Activated naive CD4-positive, alpha-beta T cell treated with anti-CD3 and anti-CD28 coated beads, Interleukin-2, amount 10 ng/mL, durations not matched to agents 7 days and 5 days (primary cell): ENCODE measurements around the gene PRPF18.
A peak's percentile ranks its signal among the peaks of the same experiment; 100 is the strongest.
"Not testable (repeated sequence)": the region's sequence is repeated elsewhere in the genome, so short reads cannot be mapped to it uniquely, and the experiment has no call there.

Source experiments
- CTCF ChIA-PET: fragments of 350-600 bp; sonication (Branson Sonifier 250); formaldehyde crosslinking; loops from one replicate; lab custom pipeline; 2021; ENCODE audit warnings: antibody characterized with exemption; lab: Charles Lee
- DNase-seq: peaks from one replicate; pipeline ENCODE4 v3.0.0-alpha.2; 2020
- H3K27ac Mint-ChIP-seq: one replicate; pipeline ENCODE4 v1.8.0; 2021; ENCODE audit warnings: mild to moderate bottlenecking, moderate library complexity, mixed read lengths
- H3K27me3 Mint-ChIP-seq: one replicate; pipeline ENCODE4 v1.8.0; 2021; ENCODE audit warnings: mild to moderate bottlenecking, mixed read lengths
- H3K36me3 Mint-ChIP-seq: one replicate; pipeline ENCODE4 v1.8.0; 2021; ENCODE audit warnings: mixed read lengths
- H3K4me1 Mint-ChIP-seq: one replicate; pipeline ENCODE4 v1.8.0; 2021; ENCODE audit warnings: mixed read lengths
- H3K4me3 Mint-ChIP-seq: one replicate; pipeline ENCODE4 v1.8.0; 2021; ENCODE audit warnings: mild to moderate bottlenecking, moderate library complexity, mixed read lengths
- H3K9me3 Mint-ChIP-seq: one replicate; pipeline ENCODE4 v1.8.0; 2021; ENCODE audit warnings: mixed read lengths

The PRPF18 gene

GRCh38 chr10:13586676-13587355 lies at the start of gene PRPF18:
PRPF18 (plus strand) TSS chr10:13586965; CDS start chr10:13587087, 122 bp downstream.
- peak; percentile 96 for DNase-seq
- Mint-ChIP-seq H3K4me3 (peak within 1 kb of the TSS; percentile 100), H3K9me3 (no peaks in the 10 kb centered on the region), H3K36me3 (peaks cover 8% of the 10 kb centered on the region), H3K27me3 (peaks cover 24% of the 10 kb centered on the region), H3K4me1 (peaks cover 38% of the 10 kb centered on the region), H3K27ac (peak within 1 kb of the TSS; percentile 96)
- CTCF ChIA-PET, result interaction anchor here (0.9 to 1.8 kb wide), 3 partner anchors 50 to 215 kb away, joined by 3 to 5 read pairs (median 4); no protein-coding TSS in a partner anchor

DNA sequence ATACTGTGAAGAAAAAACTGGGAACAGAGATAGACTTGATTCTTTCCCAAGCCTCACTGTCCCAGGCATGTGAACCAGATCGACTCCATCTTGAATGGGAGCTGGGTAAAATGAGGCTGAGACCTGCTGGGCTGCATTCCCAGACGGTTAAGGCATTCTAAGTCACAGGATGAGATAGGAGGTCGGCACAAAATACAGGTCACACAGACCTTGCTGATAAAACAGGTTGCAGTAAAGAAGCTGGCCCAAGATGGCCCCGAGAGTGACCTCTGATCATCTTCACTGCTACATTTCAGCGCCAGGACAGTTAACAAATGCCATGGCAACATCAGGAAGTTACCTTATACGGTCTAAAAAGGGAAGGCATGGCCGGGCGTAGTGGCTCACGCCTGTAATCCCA lies 48.8 kb upstream of the PRPF18 start:
- CTCF ChIA-PET, result interaction anchor here (0.6 to 1.8 kb wide), 3 partner anchors 165 to 962 kb away, joined by 3 to 13 read pairs (median 4); no protein-coding TSS in a partner anchor
- not testable (repeated sequence) for H3K9me3 Mint-ChIP-seq, H3K36me3 Mint-ChIP-seq, H3K4me1 Mint-ChIP-seq, DNase-seq, H3K4me3 Mint-ChIP-seq, H3K27ac Mint-ChIP-seq
- peaks cover 30% of the 10 kb centered on the region for H3K27me3 Mint-ChIP-seq

DNA sequence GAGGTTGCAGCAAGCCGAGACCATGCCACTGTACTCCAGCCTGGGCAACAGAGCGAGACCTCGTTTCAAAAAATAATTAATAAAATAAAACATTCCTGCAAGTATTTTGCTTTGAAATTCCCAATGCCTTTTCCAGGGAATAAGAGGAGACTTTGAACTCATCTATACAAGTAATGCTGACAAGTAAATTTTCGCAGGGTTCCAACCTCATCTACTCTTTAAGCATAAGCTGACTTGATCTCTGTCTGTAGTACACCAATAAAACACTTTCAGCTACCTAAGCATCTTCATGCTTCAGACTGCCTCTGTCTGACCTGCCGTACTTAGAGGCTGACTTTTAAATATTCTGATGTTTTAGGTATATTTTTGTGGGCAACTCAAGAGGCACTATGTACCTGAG lies 44.2 kb upstream of the PRPF18 start:
- H3K4me3 Mint-ChIP-seq, result no peak overlapping the region
- no peaks in the 10 kb centered on the region for H3K9me3 Mint-ChIP-seq
- no peaks in the 10 kb centered on the region for H3K36me3 Mint-ChIP-seq
- no peak overlapping the region for H3K27ac Mint-ChIP-seq
- DNase-seq, result no peak
- H3K27me3 Mint-ChIP-seq, result peaks cover 30% of the 10 kb centered on the region
- CTCF ChIA-PET, result no interaction called here
- H3K4me1 Mint-ChIP-seq, result no peaks in the 10 kb centered on the region

- Mint-ChIP-seq H3K27me3 (peaks cover 19% of the 10 kb centered on the region), H3K36me3 (no peaks in the 10 kb centered on the region), H3K4me1 (no peaks in the 10 kb centered on the region), H3K9me3 (peaks cover 8% of the 10 kb centered on the region), H3K27ac (no peak overlapping the region), H3K4me3 (no peak overlapping the region)
- CTCF ChIA-PET, result no interaction called here
- no peak for DNase-seq
These were observed 36.0 kb upstream of the PRPF18 start for GRCh38 chr10:13550802-13551201.

DNA sequence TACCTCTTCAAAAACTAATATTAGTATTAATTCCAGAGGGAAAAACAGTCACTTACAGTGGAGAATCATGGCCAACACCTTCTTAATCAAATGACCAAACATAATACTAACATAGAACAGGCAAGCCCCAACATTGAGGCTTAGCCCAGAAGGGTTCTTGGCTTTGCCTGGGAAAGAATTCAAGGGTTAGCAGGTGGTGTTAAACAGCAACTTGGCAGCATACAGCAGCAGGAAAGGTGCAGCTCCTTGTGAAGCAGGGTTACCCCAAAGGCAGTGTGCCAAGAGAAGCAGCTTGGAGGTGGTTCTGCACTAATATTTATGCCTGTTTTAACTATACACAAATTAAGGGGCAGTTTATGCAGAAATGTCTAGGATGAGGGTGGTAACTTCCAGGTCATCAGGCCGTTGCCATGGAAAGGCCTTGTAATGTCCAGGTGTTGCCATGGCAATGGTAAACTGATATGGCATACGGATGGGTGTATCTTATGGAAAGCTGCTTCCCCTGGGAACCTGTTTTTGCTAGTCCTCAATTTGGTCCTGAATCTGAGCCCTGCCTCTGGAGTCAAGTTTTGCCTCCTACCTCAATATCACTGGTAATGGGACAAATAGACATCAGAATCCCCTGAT lies 30.8 kb upstream of the PRPF18 start:
- H3K27ac Mint-ChIP-seq, result no peak overlapping the region
- no peak overlapping the region for H3K4me3 Mint-ChIP-seq
- H3K9me3 Mint-ChIP-seq, result peaks cover 2% of the 10 kb centered on the region
- no peaks in the 10 kb centered on the region for H3K27me3 Mint-ChIP-seq
- no peak for DNase-seq
- no peaks in the 10 kb centered on the region for H3K36me3 Mint-ChIP-seq
- H3K4me1 Mint-ChIP-seq, result peaks cover 2% of the 10 kb centered on the region
- CTCF ChIA-PET, result no interaction called here

DNA sequence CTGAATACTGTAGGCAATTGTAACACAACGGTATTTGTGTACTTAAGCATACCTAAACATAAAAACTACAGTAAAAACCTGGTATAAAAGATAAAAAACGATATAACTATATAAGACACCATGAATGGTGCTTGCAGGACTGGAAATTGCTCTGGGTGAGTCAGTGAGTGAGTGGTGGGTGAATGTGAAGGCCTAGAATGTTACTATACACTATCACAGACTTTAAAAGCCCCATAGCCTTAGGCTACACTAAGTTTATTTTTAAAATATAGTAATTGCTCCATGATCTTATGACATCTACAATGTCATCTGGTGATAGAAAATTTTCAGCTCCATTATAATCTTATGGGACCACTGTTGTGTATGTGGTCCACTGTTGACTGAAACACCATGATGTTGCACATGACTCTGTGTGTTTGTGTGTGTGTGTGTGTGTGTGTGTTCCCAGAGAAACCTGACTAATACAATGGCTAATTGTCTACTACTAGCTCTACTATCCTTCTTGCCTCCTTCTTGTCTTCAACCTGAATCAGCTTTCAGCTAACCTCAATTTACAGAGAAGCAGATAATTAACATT lies 27.6 kb upstream of the PRPF18 start:
- H3K4me3 Mint-ChIP-seq, result no peak overlapping the region
- H3K9me3 Mint-ChIP-seq, result no peaks in the 10 kb centered on the region
- no peak overlapping the region for H3K27ac Mint-ChIP-seq
- H3K4me1 Mint-ChIP-seq, result peaks cover 2% of the 10 kb centered on the region
- H3K27me3 Mint-ChIP-seq, result no peaks in the 10 kb centered on the region
- CTCF ChIA-PET, result no interaction called here
- DNase-seq, result no peak
- H3K36me3 Mint-ChIP-seq, result no peaks in the 10 kb centered on the region

DNA sequence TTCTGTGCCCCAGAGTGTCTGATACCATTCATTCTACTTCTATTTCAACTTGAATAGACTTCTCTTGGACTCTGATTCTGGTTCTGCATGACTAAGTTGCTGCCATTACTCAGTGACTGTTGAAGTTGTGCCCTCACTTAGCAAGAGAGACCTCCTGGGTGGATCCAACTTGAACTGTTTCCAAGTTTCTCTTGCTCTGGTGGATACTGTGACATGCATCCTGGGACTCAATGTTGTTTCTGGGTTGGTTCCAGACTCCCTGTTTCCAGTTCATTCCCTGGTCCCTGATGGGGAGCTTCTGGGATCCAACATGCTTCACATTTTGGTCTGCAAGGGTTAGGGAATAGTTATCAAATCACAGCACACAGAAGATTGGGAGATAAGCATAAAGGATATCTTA lies 26.2 kb upstream of the PRPF18 start:
- Mint-ChIP-seq H3K36me3 (no peaks in the 10 kb centered on the region), H3K27me3 (no peaks in the 10 kb centered on the region), H3K9me3 (no peaks in the 10 kb centered on the region), H3K4me3 (no peak overlapping the region), H3K27ac (no peak overlapping the region), H3K4me1 (peaks cover 2% of the 10 kb centered on the region)
- CTCF ChIA-PET, result no interaction called here
- no peak for DNase-seq

- CTCF ChIA-PET, result no interaction called here
- Mint-ChIP-seq H3K27me3 (no peaks in the 10 kb centered on the region), H3K27ac (no peak overlapping the region), H3K4me3 (no peak overlapping the region), H3K36me3 (no peaks in the 10 kb centered on the region), H3K4me1 (no peaks in the 10 kb centered on the region), H3K9me3 (no peaks in the 10 kb centered on the region)
- no peak for DNase-seq
These were observed 23.0 kb upstream of the PRPF18 start for GRCh38 chr10:13563481-13564445.

DNA sequence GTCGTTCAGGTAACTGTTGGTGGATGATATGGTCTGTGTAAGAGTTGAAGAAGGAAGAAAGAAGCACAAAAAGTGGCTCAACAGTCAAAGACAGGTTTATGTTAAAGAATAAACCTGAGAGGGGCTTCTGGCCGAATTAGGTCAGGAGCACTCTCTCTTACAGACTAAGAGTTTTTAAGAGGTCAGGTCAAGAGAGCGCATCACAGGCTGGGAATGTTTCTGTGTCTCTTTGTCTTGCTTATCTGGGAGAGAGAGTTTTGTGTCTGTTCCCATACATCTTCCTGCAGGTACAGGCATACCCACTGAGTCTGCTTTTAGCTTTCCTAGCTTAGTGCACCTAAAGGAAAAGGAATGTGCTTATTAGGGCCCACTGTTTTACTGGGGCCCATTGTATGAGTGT lies 22.2 kb upstream of the PRPF18 start:
- DNase-seq, result no peak
- Mint-ChIP-seq H3K4me3 (no peak overlapping the region), H3K9me3 (no peaks in the 10 kb centered on the region), H3K36me3 (no peaks in the 10 kb centered on the region), H3K27ac (no peak overlapping the region), H3K4me1 (no peaks in the 10 kb centered on the region), H3K27me3 (no peaks in the 10 kb centered on the region)
- CTCF ChIA-PET, result no interaction called here

DNA sequence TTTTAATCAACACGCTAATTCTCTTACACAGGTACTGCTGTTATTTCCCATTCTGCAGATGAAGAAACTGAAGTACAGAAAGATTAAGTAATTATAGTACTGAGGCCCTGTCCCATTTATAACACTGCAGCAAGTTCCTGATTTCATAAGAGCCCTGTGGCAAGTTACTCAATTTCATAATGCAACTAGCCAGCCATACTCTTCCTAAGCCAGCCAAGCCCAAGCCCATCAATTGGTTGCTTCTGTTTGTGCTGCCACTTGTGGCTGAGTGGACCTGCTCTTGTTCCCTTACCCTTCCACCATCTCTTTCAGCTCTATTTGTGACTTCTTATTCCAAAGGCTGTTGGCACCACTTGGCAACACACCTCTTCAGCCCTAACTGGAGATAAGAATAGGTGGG lies 19.7 kb upstream of the PRPF18 start:
- H3K4me3 Mint-ChIP-seq, result no peak overlapping the region
- DNase-seq, result no peak
- H3K27ac Mint-ChIP-seq, result no peak overlapping the region
- no peaks in the 10 kb centered on the region for H3K4me1 Mint-ChIP-seq
- CTCF ChIA-PET, result no interaction called here
- H3K27me3 Mint-ChIP-seq, result peaks cover 5% of the 10 kb centered on the region
- no peaks in the 10 kb centered on the region for H3K9me3 Mint-ChIP-seq
- H3K36me3 Mint-ChIP-seq, result no peaks in the 10 kb centered on the region

DNA sequence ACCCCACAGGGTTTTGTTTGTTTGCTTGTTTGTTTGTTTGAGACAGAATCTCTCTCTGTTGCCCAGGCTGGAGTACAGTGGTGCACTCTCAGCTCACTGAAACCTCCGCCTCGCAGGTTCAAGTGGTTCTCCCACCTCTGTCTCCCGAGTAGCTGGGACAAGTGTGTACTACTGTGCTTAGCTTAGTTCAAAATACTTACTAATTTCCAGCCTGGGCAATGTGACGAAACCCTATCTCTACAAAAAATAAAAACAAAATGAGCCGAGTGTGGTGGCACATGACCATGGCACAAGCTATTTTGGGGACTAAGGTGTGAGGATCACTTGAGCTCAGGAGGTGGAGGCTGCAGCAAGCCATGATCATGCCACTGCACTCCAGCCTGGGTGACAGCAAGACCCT lies 15.2 kb upstream of the PRPF18 start:
- CTCF ChIA-PET, result no interaction called here
- Mint-ChIP-seq H3K27me3 (peaks cover 17% of the 10 kb centered on the region), H3K27ac (no peak overlapping the region)

DNA sequence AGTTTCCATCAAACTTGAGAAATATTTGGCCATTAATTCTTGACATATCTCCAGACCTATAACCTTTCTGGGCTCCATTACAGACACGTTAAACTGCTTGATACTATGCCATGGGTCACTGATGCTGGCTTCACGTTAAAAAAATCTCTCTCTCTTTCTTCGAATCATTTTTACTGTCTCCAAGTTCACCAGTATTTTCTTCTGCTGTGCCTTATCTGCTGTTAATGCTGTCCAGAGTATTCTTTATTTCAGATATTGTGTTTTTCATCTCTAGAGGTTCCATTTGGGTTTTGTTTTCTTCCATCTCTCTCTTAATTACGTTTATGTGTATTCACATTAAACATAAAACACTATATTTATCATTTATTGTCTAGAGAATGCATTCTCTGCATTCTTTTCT lies 12.8 kb upstream of the PRPF18 start:
- peaks cover 21% of the 10 kb centered on the region for H3K27me3 Mint-ChIP-seq
- DNase-seq, result no peak
- H3K9me3 Mint-ChIP-seq, result no peaks in the 10 kb centered on the region
- no peak overlapping the region for H3K4me3 Mint-ChIP-seq
- no peaks in the 10 kb centered on the region for H3K4me1 Mint-ChIP-seq
- no peaks in the 10 kb centered on the region for H3K36me3 Mint-ChIP-seq
- H3K27ac Mint-ChIP-seq, result no peak overlapping the region
- CTCF ChIA-PET, result no interaction called here

More for the DNA sequence above, 15.2 kb upstream of the PRPF18 start:
- H3K36me3 Mint-ChIP-seq, result no peaks in the 10 kb centered on the region
- H3K9me3 Mint-ChIP-seq, result no peaks in the 10 kb centered on the region
- DNase-seq, result no peak
- no peak overlapping the region for H3K4me3 Mint-ChIP-seq
- no peaks in the 10 kb centered on the region for H3K4me1 Mint-ChIP-seq

DNA sequence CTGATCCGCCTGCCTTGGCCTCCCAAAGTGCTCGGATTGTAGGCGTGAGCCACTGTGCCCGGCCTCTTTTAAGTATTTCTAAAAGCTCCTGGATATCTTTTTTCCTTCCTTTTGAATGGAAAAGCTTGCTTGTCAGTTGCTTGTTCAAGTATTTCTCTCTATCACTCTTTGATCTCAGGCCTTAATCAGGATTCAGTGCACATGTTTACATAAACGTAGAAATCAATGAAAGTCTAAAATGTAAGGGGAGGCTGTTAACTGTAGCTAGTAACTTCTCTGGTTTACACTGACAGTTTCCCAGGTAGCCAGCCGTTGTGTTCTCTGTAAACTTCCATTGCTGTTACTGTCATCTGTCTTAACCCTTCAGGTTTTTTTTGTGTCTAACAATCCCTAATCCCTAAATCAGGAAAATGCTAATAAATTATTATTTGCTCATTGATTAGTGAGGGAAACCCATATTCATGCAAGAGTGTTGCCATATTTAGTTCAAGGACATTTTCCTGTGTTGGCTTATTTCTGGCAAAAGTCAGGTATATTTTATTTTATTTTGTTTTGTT lies 1.5 kb upstream of the PRPF18 start:
- Mint-ChIP-seq H3K27ac (no peak overlapping the region), H3K27me3 (peaks cover 31% of the 10 kb centered on the region), H3K36me3 (peaks cover 7% of the 10 kb centered on the region), H3K9me3 (no peaks in the 10 kb centered on the region), H3K4me1 (peaks cover 38% of the 10 kb centered on the region), H3K4me3 (no peak overlapping the region)
- DNase-seq, result no peak
- CTCF ChIA-PET, result interaction anchor here (0.8 to 1.8 kb wide), 2 partner anchors 49 to 128 kb away, joined by 3 to 4 read pairs; no protein-coding TSS in a partner anchor
